A673 (cell line): Measurements from ENCODE around the gene WDFY4.

ENCODE experiments used
- CTCF ChIP-seq: fragments of 300-800, 200-600 bp; sonication (generic); conservative IDR thresholded peaks from 2 replicates; pipeline ENCODE4 v1.5.1; 2017; ENCODE audit warnings: low read depth, mild to moderate bottlenecking, antibody characterized with exemption, low read length, moderate library complexity, mixed read lengths
- EZH2 ChIP-seq: fragments of 200-600 bp; sonication (generic); IDR thresholded peaks from 2 replicates; pipeline ENCODE4 v1.6.1; 2017; ENCODE audit warnings: borderline replicate concordance, low read depth, mild to moderate bottlenecking, mixed read lengths, antibody characterized with exemption, low read length; ENCODE audit not compliant: poor library complexity, severe bottlenecking

GRCh38 chr10:48842231-48842630 lies 157.6 kb downstream of the WDFY4 start:
- TF ChIP-seq CTCF, result no peak
- no peak for TF ChIP-seq EZH2
